ENCODE data around the gene OR51E1.

Gene OR51E1

GRCh38 chr11:4611986-4612385 lies 31.8 kb upstream of the OR51E1 start:
- no peak overlapping the region for H3K27ac ChIP-seq
- no peak for TF ChIP-seq CTCF (IDR thresholded peaks at IDR 0.05)
- DNase-seq (ENCODE audit: low spot score) = no peak
- H3K4me3 ChIP-seq = no peak overlapping the region

DNA sequence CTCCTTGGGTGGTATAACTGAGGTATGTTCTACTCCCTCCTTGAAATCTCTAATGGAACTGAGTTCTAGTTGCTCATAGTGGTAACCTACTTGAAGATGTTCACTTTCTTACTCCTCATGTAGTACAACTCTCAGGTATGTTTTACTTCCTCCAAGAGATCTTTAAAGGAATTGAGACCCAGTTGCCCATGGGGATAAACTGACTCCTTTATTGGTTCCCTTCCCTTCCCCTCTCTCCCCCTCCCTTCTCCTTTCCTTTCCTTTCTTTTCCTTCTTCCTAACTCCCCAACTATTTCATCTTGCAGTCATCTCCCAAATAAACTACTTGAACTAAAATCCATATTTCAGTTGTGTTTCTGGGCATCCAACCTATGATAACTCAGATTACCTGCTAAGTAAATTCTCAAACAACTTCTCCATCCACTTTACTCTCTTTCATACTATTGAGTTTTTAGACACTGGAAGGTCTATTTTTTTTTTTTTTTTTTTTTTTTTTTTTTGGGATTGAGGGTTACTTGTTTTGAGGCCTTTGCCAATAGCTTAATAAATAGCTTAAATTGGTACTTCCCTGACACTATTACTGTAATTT lies 27.8 kb upstream of the OR51E1 start:
- H3K27ac ChIP-seq = no peak overlapping the region
- no peak for DNase-seq (ENCODE audit: low spot score)
- H3K4me3 ChIP-seq = no peak overlapping the region
- TF ChIP-seq CTCF (IDR thresholded peaks at IDR 0.05) = no peak

DNA sequence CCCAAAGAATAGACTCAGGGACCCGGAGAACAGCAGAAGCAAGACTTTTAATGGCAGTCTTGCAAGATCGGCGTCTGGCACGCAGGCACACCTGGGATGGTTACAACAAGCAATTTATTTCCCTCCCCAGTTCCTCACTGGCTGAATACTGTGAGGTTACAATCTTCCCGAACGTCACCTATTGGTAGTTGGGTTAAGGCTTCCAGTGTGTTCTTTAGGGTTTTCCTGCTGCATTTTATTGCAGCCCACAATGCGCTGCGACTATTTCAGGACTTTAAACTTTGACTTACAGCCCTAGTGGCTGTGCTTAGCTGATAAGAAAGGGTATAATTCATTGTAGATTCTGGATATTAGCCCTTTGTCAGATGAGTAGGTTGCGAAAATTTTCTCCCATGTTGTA lies 24.3 kb upstream of the OR51E1 start:
- no peak for TF ChIP-seq CTCF (IDR thresholded peaks at IDR 0.05)
- DNase-seq (ENCODE audit: low spot score) = no peak
- Histone ChIP-seq H3K4me3 (no peak overlapping the region), H3K27ac (no peak overlapping the region)

GRCh38 chr11:4626207-4627099 lies 17.3 kb upstream of the OR51E1 start:
- TF ChIP-seq CTCF (IDR thresholded peaks at IDR 0.05) = no peak
- no peak for DNase-seq (ENCODE audit: low spot score)
- Histone ChIP-seq H3K27ac (no peak overlapping the region), H3K4me3 (no peak overlapping the region)

DNA sequence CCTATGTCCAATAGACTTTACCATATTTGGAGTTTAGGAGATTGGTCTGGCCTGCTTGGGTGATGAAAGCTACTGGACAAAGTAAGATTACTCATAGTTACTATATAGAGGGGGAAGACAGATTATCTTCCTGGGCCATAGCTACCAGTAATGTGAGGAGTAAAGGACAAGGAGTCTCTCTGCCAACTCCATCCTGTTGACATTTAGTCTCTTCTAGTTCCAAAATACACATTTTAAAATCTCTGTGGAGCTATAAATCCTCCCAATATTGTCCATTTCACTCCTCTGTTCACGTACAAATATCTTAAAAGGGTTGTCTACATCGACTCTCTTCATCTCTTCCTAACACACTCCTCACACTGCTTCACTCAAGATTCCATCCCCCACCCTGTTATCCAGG lies 7.6 kb upstream of the OR51E1 start:
- Histone ChIP-seq H3K4me3 (no peak overlapping the region), H3K27ac (no peak overlapping the region)
- TF ChIP-seq CTCF (IDR thresholded peaks at IDR 0.05) = no peak
- no peak for DNase-seq (ENCODE audit: low spot score)

DNA sequence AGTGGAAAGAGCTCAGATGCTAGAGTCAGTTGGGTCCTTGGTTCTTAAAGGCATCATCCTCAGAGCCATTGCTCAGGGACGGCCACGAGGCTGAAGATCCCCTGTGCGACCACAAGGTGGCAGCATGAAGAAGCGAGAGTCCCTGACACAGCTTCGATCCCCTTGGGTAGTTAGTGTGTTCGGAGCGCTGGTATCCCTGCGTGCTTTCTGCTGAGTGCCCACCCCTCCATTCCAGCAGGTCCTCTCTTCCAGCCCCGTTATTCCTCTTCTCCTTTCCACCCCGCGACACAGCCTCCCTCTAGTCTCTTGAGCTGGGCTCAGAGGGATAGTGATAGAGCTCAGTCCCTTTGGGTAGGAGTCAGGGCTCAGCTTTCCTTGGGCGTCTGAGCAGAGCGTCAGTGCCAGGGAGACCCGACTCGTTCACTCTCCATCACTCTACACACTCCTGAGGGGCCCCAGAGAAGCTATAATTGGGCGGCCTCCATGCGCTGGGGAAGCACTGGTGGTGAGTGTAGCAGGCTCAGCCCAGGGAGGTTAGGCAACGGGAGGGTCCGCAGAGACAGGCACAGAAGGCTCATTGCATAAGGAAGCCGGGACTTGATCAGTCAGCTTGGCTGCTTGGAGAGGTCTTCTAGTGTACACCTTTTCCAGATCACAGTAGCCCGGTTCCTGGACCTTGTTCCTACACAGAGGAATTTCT lies 6.7 kb upstream of the OR51E1 start, which contains the start of gene OR51D1:
TSS of gene OR51D1 (plus strand) at position 516 of the 700 bp plus-strand sequence. CDS start 2,314 bp downstream, outside the sequence.
- no peak within 1 kb of the TSS for H3K27ac ChIP-seq
- peak; percentile 90 for TF ChIP-seq CTCF (IDR thresholded peaks at IDR 0.05)
- peak; percentile 82 for DNase-seq (ENCODE audit: low spot score)
- peak within 1 kb of the TSS; percentile 64 for H3K4me3 ChIP-seq

Measured in coronary artery (tissue), 2 donors.